A673 (cell line): ENCODE results near the gene MRPL58. TPM values are rescaled to one million over a fixed set of nuclear protein-coding genes. Genes with fewer than 3 reads are reported as not detected.

Experiments used
- BruUV-seq: library from RNA; stranded (reverse); fragments of 400-500 nt; replicated peaks from 2 replicates; lab custom pipeline; 2021; lab: Mats Ljungman, UMichigan
- CTCF ChIA-PET: fragments of 300-600 bp; sonication (Branson Sonifier 250); formaldehyde crosslinking; loops from one replicate; lab custom pipeline; 2022; ENCODE audit warnings: antibody characterized with exemption; lab: Charles Lee
- POLR2A ChIA-PET: fragments of 300-600 bp; sonication (Branson Sonifier 250); formaldehyde crosslinking; loops from one replicate; lab custom pipeline; 2022; ENCODE audit warnings: antibody characterized with exemption; ENCODE audit not compliant: low non-redundant PET; lab: Charles Lee
- DNase-seq: peaks from one replicate; pipeline ENCODE4 v3.0.0-alpha.2; 2015; ENCODE audit warnings: low spot score
- H3K27ac ChIP-seq: fragments of 200-600 bp; sonication (generic); 2 replicates; pipeline ENCODE4 v1.5.1; 2016; ENCODE audit warnings: mixed run types, low read depth, mild to moderate bottlenecking, mixed read lengths, antibody characterized with exemption, low read length; ENCODE audit not compliant: poor library complexity, severe bottlenecking
- H3K27me3 ChIP-seq: fragments of 200-600 bp; sonication (generic); replicated peaks from 2 replicates; pipeline ENCODE4 v1.6.1; 2017; ENCODE audit warnings: mixed run types, low read depth, mild to moderate bottlenecking, mixed read lengths, antibody characterized with exemption, low read length; ENCODE audit not compliant: insufficient read depth, poor library complexity
- H3K36me3 ChIP-seq: fragments of 200-600 bp; sonication (generic); 2 replicates; pipeline ENCODE4 v1.6.1; 2016; ENCODE audit warnings: mixed run types, mild to moderate bottlenecking, mixed read lengths, antibody characterized with exemption, low read length; ENCODE audit not compliant: insufficient read depth, poor library complexity, severe bottlenecking
- H3K4me1 ChIP-seq: fragments of 200-600 bp; sonication (generic); 2 replicates; pipeline ENCODE4 v1.6.1; 2017; ENCODE audit warnings: mixed run types, mild to moderate bottlenecking, mixed read lengths, antibody characterized with exemption, low read length; ENCODE audit not compliant: insufficient read depth, poor library complexity, severe bottlenecking
- H3K4me3 ChIP-seq: fragments of 200-600 bp; sonication (generic); 2 replicates; pipeline ENCODE4 v1.5.1; 2016; ENCODE audit warnings: low read depth, mixed run types, mild to moderate bottlenecking, mixed read lengths, low read length; ENCODE audit not compliant: poor library complexity, severe bottlenecking
- H3K9me3 ChIP-seq: fragments of 200-600 bp; sonication (generic); 2 replicates; pipeline ENCODE4 v1.6.1; 2016; ENCODE audit warnings: mixed run types, low read depth, mild to moderate bottlenecking, mixed read lengths, antibody characterized with exemption, low read length; ENCODE audit not compliant: poor library complexity, severe bottlenecking
- CTCF ChIP-seq: fragments of 300-800, 200-600 bp; sonication (generic); conservative IDR thresholded peaks from 2 replicates; pipeline ENCODE4 v1.5.1; 2017; ENCODE audit warnings: low read depth, mild to moderate bottlenecking, antibody characterized with exemption, low read length, moderate library complexity, mixed read lengths
- EZH2 ChIP-seq: fragments of 200-600 bp; sonication (generic); IDR thresholded peaks from 2 replicates; pipeline ENCODE4 v1.6.1; 2017; ENCODE audit warnings: borderline replicate concordance, low read depth, mild to moderate bottlenecking, mixed read lengths, antibody characterized with exemption, low read length; ENCODE audit not compliant: poor library complexity, severe bottlenecking
- intact Hi-C: fragments of 100-400 bp; cut with micrococcal nuclease; formaldehyde crosslinking; loops from one replicate; pipeline ENCODE4 v1.10.0; 2022; ENCODE audit not compliant: unreplicated experiment
- total RNA-seq: library from RNA; stranded (reverse); gene quantifications from 2 replicates; pipeline ENCODE4 v1.2.3, GENCODE V29; 2021

The MRPL58 gene
- total RNA-seq, 1 experiment from 2014 or later = 61.4 TPM

- no TSS peak for BruUV-seq
- DNase-seq = no peak
- intact Hi-C loops = no loop called here
- Histone ChIP-seq H3K9me3 (no peaks in the 10 kb centered on the region), H3K4me3 (no peak overlapping the region), H3K36me3 (peaks cover 26% of the 10 kb centered on the region), H3K4me1 (peaks cover 9% of the 10 kb centered on the region), H3K27ac (no peak overlapping the region), H3K27me3 (no peaks in the 10 kb centered on the region)
- TF ChIP-seq EZH2 (no peak), CTCF (no peak)
- POLR2A ChIA-PET = interaction anchor here (0.6 kb wide), 1 partner anchor 11 kb away, joined by 3 read pairs; no protein-coding TSS in a partner anchor
- CTCF ChIA-PET = no interaction called here
Measured at GRCh38 chr17:75049057-75049456, 36.6 kb downstream of the MRPL58 start.

GRCh38 chr17:75049706-75050105 is 37.2 kb downstream of the MRPL58 start:
- no peak for DNase-seq
- Histone ChIP-seq H3K4me1 (peaks cover 9% of the 10 kb centered on the region), H3K36me3 (peaks cover 31% of the 10 kb centered on the region), H3K27me3 (no peaks in the 10 kb centered on the region), H3K9me3 (no peaks in the 10 kb centered on the region), H3K4me3 (no peak overlapping the region), H3K27ac (no peak overlapping the region)
- no TSS peak for BruUV-seq
- ChIA-PET POLR2A (no interaction called here), CTCF (no interaction called here)
- intact Hi-C loops = no loop called here
- no peak for TF ChIP-seq CTCF
- TF ChIP-seq EZH2 = no peak

- ChIA-PET CTCF (no interaction called here), POLR2A (no interaction called here)
- BruUV-seq = no TSS peak
- Histone ChIP-seq H3K9me3 (no peaks in the 10 kb centered on the region), H3K4me1 (peaks cover 9% of the 10 kb centered on the region), H3K27ac (no peak overlapping the region), H3K27me3 (no peaks in the 10 kb centered on the region), H3K4me3 (no peak overlapping the region), H3K36me3 (peaks cover 39% of the 10 kb centered on the region)
- no peak for DNase-seq
- intact Hi-C loops = no loop called here
- no peak for TF ChIP-seq CTCF
- no peak for TF ChIP-seq EZH2
Measured at GRCh38 chr17:75051941-75052340, 39.5 kb downstream of the MRPL58 start.
